Measurements from ENCODE around the gene NEDD9.

GRCh38 chr6:11258260-11259237, 26.1 kb upstream of the NEDD9 start:
- no peak for TF ChIP-seq CTCF (conservative IDR thresholded peaks at IDR 0.05 in 1 of 2, IDR thresholded peaks at IDR 0.05 in 1 of 2; ENCODE audit: low read depth in 1 of 2, low read length in 2 of 2)
- TF ChIP-seq EZH2 (IDR thresholded peaks at IDR 0.05; ENCODE audit: low read length, missing control alignments), result no peak

Measured in fibroblast of lung (primary cell).